SW480 (cell line): ENCODE results near the gene TEAD1.

ENCODE experiments used
- DNase-seq: peaks from one replicate; pipeline ENCODE4 v3.0.0-alpha.2; 2016; ENCODE audit warnings: low spot score

TEAD1 gene

GRCh38 chr11:12686246-12687060 lies 12.2 kb downstream of the TEAD1 start:
- DNase-seq = no peak

GRCh38 chr11:12687216-12687623 lies 13.0 kb downstream of the TEAD1 start:
- no peak for DNase-seq

DNA sequence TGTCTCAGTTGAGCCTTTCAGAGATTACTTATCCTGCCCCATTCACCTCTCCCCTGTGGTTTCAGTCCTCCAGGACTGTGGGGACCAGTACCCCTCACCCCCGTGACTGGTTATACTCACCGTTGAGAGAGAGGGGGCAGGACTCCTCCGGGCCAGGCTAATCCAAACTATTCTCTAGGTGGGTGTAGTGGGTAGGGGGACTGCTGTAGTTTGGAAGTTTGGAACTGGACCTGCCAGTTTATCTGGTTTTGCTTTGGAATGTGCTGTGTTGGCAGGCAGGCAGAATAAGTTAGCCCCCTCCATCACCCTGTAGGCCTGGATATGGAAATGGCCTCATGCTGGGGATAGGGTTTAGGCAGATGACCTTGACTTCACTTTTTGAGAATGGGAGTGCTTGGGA lies 13.5 kb downstream of the TEAD1 start:
- DNase-seq = no peak

DNA sequence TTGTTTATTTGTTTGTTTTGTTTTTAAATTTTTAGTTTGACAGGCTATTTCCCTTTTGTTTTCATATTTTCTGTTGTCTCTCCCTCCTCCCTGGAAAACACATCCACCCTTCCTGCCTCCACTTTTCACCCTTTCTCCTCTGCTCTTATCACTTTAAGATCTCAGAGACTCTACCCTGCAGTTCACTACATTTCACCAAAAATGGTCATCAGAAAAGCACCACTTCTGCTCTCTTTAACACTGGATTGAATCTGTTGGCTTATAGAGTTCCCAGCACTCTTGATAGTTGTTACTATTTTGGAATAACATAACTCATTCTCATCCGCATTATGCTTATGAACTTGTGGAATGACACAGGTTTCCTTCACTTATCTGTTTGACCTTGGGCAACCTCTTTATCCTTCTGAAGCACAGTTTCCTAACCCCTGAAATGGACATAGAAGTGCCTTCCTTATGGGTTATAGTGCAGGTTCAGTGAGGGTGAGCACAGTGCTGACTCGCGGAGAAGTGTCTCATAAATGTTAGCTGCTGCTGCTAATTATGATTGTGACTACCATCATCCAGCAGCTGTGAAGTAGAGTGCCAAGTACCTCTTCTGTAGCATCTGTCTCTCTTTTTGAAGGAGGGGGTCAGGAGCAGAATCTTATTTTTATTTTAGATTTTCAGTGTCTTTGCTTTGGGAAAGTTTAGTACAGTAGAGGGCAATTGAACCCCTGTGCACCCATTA lies 15.0 kb downstream of the TEAD1 start:
- DNase-seq = no peak

DNA sequence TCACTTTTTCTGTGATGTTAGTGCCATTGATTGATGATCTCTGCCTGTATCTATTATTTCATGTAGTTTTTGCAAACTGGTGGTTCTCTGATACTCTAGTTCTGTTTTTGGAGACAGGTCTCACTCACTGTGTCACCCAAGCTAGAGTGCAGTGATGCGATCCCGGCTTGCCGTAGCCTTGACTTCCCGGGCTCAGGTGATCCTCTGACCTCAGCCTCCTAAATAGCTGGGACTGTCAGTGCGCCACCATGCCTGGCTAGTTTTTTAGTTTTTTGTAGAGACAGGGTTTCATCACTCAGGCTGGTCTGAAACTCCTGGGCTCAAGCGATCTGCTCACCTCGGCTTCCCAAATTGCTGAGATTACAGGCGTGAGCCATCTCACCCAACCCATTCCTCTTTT lies 16.4 kb downstream of the TEAD1 start:
- DNase-seq = no peak

DNA sequence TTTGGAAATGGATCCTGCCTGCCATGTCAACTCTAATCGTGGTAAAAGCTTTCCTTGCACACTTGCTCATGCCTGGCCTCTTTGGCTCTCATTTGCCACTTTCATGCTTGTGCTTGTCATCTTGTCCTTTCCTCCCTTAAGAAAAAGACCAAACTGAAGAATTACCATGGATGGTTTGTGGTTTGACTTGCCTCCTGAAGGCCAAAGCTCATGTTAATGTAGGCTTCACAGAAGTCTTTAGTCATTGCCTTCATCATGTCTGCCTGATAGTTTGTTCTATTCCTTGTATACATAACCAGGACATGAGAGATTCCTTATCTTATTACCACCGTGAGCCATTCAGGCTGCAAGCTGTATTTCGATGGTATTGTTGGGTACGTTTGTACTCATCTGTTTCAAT lies 17.3 kb downstream of the TEAD1 start:
- no peak for DNase-seq

DNA sequence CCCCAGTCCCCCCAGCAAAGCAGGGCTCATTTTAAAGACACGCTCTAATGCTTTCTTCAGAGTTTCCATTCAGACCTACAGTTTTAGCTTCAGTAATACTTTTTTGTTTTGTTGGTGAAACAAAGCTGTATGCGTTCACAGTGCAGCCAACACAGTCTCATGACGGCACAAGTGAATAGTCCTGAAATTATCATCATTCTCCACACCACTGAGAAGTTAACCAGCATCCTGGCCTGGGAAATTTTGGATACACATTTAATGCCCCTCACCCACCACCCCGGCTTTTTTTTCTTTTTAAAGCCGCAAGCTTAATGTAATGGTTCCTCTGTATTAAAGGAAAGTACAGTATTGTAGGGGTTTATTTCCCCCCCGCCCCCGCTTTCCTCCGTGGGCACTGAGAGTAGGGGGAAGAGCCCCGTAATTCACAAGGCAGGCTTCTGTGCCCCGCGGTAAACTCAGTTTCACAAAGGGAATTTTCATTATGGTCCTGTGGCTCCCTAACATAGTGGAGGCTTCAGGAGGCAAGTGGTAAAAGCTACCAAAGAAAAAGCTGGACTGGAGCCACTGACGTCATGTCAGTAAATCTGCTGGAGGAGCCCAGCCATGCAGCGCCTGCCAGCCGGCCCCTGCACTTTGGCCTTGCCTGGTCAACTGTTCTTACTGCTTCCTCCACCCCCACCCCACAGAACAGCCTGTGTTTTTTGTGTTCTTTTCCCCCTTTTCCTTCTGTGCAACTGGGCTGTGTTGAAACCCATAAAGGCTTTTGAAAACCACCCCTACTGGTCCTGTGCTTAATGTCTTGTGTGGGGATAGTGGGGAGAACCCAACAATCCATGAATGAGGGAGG lies 18.2 kb downstream of the TEAD1 start:
- peak; percentile 88 for DNase-seq

GRCh38 chr11:12693094-12693478 lies 18.9 kb downstream of the TEAD1 start:
- DNase-seq = peak; percentile 64

- DNase-seq = peak; percentile 100
These were observed 19.4 kb downstream of the TEAD1 start for GRCh38 chr11:12693479-12694182.

GRCh38 chr11:12694183-12694531 lies 19.9 kb downstream of the TEAD1 start:
- peak; percentile 71 for DNase-seq

GRCh38 chr11:12695221-12695794 lies 21.1 kb downstream of the TEAD1 start:
- no peak for DNase-seq

DNA sequence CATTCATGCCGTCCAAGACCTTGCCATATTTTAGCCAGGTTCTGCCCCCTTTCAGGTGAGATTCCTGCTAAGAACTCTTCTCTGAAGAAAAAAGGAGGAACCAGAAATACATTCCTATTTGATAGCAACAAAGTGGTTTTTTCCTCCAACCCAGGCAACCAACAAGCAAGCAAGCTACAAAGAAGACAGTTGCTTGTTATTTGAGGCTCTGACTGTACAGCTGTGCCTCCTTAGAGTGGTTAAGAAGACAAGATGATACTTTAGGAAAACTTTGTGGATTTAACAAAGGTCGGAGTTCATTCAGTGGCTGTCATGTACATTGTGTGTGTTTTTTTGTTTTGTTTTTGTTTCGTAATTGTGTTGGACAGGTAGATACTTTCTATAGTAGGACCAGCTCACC lies 21.7 kb downstream of the TEAD1 start:
- DNase-seq = no peak

DNA sequence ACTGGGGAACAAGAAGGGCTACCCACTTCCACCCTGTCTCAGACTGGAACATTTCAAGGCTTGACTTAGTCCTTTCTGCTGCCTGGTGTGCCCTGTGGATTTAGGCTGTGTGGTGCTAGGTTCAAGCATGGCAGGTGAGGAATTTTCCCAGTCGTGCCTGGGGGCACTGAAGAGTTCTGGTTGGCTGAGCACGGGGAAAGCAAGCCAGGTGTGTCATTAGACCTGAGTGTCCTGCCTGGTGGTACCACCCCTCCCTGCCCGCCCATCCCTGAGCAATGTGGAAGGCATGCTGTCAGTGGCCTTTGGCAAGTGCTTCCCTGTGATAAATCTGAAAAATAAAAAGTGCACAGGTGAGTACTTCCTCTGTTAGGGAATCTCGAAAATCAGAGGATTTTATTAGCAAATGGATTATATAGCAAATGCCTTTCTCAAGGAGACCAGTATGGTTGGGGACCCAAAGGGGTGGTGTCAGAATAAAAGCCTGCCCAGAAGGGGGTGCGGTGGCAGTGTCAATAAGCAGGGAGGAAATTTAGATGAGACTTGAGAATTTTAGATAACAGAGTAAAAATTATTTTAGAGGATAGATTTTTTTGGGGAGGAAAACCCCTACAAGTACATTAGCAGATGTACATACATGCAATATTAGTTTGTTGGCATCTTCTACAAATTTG lies 22.8 kb downstream of the TEAD1 start:
- DNase-seq = peak; percentile 76

- DNase-seq = peak; percentile 73
These were observed 23.8 kb downstream of the TEAD1 start for GRCh38 chr11:12698048-12698447.

- DNase-seq = no peak
These were observed 27.8 kb downstream of the TEAD1 start for GRCh38 chr11:12701811-12702592.

- no peak for DNase-seq
These were observed 28.8 kb downstream of the TEAD1 start for GRCh38 chr11:12702999-12703453.

- no peak for DNase-seq
These were observed 29.8 kb downstream of the TEAD1 start for GRCh38 chr11:12704049-12704448.

- DNase-seq = no peak
These were observed 31.7 kb downstream of the TEAD1 start for GRCh38 chr11:12705874-12706273.

GRCh38 chr11:12706545-12707499 lies 32.6 kb downstream of the TEAD1 start:
- no peak for DNase-seq
